ENCODE measurements around the gene LAPTM4A. TPM values are rescaled to one million over a fixed set of nuclear protein-coding genes. Genes with fewer than 3 reads are reported as not detected.

Gene LAPTM4A
- total RNA-seq, 1 donor from 2014 or later: 92.9 TPM

- FAIRE-seq (no peak), DNase-seq (ENCODE audit: low spot score in 2 of 2) (no peak)
Measured at GRCh38 chr2:20025065-20025786, 26.2 kb downstream of the LAPTM4A start.

- DNase-seq (ENCODE audit: low spot score in 2 of 2): no peak
Measured at GRCh38 chr2:20023688-20024087, 27.7 kb downstream of the LAPTM4A start.

GRCh38 chr2:20021405-20022009 lies 29.9 kb downstream of the LAPTM4A start:
- no peak for DNase-seq (ENCODE audit: low spot score in 2 of 2)

More at GRCh38 chr2:20023688-20024087, 27.7 kb downstream of the LAPTM4A start:
- no peak for FAIRE-seq

GRCh38 chr2:20019747-20020146 lies 31.7 kb downstream of the LAPTM4A start:
- no peak for FAIRE-seq
- DNase-seq (ENCODE audit: low spot score in 2 of 2): no peak

More at GRCh38 chr2:20021405-20022009, 29.9 kb downstream of the LAPTM4A start:
- FAIRE-seq: no peak

- no peak for DNase-seq (ENCODE audit: low spot score in 2 of 2)
- FAIRE-seq: no peak
Measured at GRCh38 chr2:20018601-20019152, 32.8 kb downstream of the LAPTM4A start.

GRCh38 chr2:20016346-20016745 lies 35.1 kb downstream of the LAPTM4A start:
- DNase-seq (ENCODE audit: low spot score in 2 of 2) (no peak), FAIRE-seq (no peak)

GRCh38 chr2:20015482-20016083 lies 35.8 kb downstream of the LAPTM4A start:
- FAIRE-seq (no peak), DNase-seq (ENCODE audit: low spot score in 2 of 2) (peak; percentile 41 to 57)

- no peak for FAIRE-seq
- no peak for DNase-seq (ENCODE audit: low spot score in 2 of 2)
Measured at GRCh38 chr2:20013126-20013849, 38.1 kb downstream of the LAPTM4A start.

GRCh38 chr2:20012282-20013125 lies 38.9 kb downstream of the LAPTM4A start, which contains the start of gene MATN3:
Gene MATN3, minus strand, starts transcription at chr2:20012668. Its CDS starts 37 bp downstream, at chr2:20012631.
- peak in 1 of 2 donors; percentile 36 for DNase-seq (ENCODE audit: low spot score in 2 of 2)
- no peak for FAIRE-seq

GRCh38 chr2:20012032-20012281 lies 39.5 kb downstream of the LAPTM4A start:
- DNase-seq (ENCODE audit: low spot score in 2 of 2) (no peak), FAIRE-seq (no peak)

- no peak for DNase-seq (ENCODE audit: low spot score in 2 of 2)
- no peak for FAIRE-seq
Measured at GRCh38 chr2:20011276-20012031, 40.0 kb downstream of the LAPTM4A start.

GRCh38 chr2:20008703-20009102 lies 42.7 kb downstream of the LAPTM4A start:
- DNase-seq (ENCODE audit: low spot score in 2 of 2): no peak
- FAIRE-seq: no peak

GRCh38 chr2:20005891-20006470 lies 45.4 kb downstream of the LAPTM4A start:
- FAIRE-seq (no peak), DNase-seq (ENCODE audit: low spot score in 2 of 2) (no peak)

GRCh38 chr2:20005067-20005627 lies 46.3 kb downstream of the LAPTM4A start:
- no peak for FAIRE-seq
- DNase-seq (ENCODE audit: low spot score in 2 of 2): no peak

- DNase-seq (ENCODE audit: low spot score in 2 of 2) (no peak), FAIRE-seq (no peak)
Measured at GRCh38 chr2:20001361-20001863, 50.0 kb downstream of the LAPTM4A start.

- DNase-seq (ENCODE audit: low spot score in 2 of 2) (no peak), FAIRE-seq (no peak)
Measured at GRCh38 chr2:19993731-19994130, 57.7 kb downstream of the LAPTM4A start.

GRCh38 chr2:19991895-19992294 lies 59.5 kb downstream of the LAPTM4A start:
- no peak for FAIRE-seq

GRCh38 chr2:19990416-19990728 lies 61.1 kb downstream of the LAPTM4A start:
- no peak for FAIRE-seq
- no peak for DNase-seq (ENCODE audit: low spot score in 2 of 2)

More at GRCh38 chr2:19991895-19992294, 59.5 kb downstream of the LAPTM4A start:
- no peak for DNase-seq (ENCODE audit: low spot score in 2 of 2)
